NCI-H2029 treated with DMSO at 0.1 percent for 48 hours (cell line): ENCODE results near the gene TTC4.

Source experiments
- DNase-seq: peaks from one replicate; lab custom pipeline; 2025; lab: John Stamatoyannopoulos, UW

TTC4 gene

GRCh38 chr1:54782156-54782555 is 66.5 kb downstream of the TTC4 start:
- no peak for DNase-seq

- no peak for DNase-seq
Observed at GRCh38 chr1:54782588-54782987, 66.9 kb downstream of the TTC4 start.

GRCh38 chr1:54784066-54784465 is 68.4 kb downstream of the TTC4 start:
- no peak for DNase-seq

GRCh38 chr1:54786778-54787177 is 71.1 kb downstream of the TTC4 start:
- no peak for DNase-seq

- no peak for DNase-seq
Observed at GRCh38 chr1:54787604-54788003, 71.9 kb downstream of the TTC4 start.

- no peak for DNase-seq
Observed at GRCh38 chr1:54788459-54788858, 72.8 kb downstream of the TTC4 start.

- no peak for DNase-seq
Observed at GRCh38 chr1:54791880-54792522, 76.3 kb downstream of the TTC4 start.
